AG09319 (cell line): ENCODE measurements around the gene CRIP3.

Experiments used
- DNase-seq: peaks from one replicate; pipeline ENCODE4 v3.0.0-alpha.2; 2010; ENCODE audit warnings: low read depth; ENCODE audit errors: extremely low read depth
- TF ChIP-seq, protein P1 (sequence below): IDR thresholded peaks from 2 replicates; pipeline ENCODE4 v1.5.1; 2011; ENCODE audit warnings: low read depth, mild to moderate bottlenecking, inconsistent platforms, low read length, moderate library complexity

CRIP3 gene

DNA sequence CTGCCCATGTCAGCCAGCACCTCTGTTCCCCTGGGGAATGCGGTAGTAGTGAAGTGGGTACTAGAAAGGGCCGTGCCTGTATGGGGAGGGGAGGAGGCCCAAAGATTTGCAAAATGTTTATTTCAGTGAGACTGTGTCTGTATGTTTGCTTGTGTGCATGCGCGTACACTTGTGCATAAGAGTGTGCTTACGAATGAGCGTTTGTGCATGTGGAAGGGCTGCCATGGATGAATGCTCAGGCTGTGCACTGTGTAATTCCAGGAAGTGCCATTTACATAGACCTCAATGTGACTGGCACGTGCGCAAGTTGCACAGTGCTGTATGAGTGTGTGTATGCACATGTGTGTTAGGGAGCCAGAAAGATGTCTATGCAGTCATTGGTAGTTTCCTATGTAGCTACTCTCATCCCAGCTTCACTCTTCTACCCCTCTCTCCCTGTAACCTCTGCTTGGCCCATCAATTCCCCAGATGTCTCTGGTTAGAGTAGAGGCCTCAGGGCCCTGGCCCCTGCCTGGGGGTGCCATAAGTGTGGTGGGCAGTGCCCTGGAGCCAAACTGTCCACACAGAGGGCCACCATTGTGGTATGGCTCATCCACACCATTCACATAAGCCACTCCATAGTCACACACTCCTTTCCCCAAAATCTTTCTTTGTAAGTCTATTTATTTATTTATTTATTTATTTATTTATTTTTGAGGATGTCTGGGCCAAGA is 37.4 kb downstream of the CRIP3 start:
- no peak for DNase-seq
- TF ChIP-seq, protein P1, sequence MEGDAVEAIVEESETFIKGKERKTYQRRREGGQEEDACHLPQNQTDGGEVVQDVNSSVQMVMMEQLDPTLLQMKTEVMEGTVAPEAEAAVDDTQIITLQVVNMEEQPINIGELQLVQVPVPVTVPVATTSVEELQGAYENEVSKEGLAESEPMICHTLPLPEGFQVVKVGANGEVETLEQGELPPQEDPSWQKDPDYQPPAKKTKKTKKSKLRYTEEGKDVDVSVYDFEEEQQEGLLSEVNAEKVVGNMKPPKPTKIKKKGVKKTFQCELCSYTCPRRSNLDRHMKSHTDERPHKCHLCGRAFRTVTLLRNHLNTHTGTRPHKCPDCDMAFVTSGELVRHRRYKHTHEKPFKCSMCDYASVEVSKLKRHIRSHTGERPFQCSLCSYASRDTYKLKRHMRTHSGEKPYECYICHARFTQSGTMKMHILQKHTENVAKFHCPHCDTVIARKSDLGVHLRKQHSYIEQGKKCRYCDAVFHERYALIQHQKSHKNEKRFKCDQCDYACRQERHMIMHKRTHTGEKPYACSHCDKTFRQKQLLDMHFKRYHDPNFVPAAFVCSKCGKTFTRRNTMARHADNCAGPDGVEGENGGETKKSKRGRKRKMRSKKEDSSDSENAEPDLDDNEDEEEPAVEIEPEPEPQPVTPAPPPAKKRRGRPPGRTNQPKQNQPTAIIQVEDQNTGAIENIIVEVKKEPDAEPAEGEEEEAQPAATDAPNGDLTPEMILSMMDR, result no peak

DNA sequence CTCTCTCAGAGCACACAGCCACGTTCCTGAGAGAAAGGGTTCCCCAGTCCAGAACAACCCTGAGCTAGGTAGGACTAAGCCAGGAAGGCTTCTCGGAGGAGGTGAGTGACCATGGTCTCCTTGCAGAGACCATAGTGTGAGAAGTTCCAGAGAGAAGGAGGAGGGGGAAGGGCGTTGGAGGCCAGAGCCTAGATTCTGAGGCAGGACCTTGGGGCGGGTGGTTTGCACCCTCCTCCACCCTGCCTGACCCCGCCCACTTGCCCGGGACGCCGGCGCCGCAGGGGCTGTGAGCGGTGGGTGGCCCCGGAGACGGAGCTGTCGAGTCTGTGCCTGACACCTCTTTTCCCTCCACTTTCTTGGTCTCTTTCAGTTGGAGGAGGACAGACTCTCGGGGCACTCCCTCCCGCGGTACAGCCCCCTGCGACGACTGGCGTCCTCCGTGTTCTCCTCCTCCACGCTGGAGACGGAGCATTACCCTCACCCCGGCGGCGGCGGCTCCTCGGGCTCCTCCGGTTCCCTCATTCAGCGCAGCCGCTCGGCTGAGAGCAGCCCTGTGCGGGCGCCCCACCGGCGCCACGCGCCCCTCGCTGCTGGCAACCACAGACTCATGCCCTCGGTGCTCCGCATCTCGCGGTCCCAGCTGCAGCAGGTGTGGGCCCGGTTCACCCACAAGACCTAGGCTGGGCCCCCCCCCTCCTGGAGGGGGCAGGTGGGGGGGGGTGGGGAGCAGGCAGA is 39.2 kb downstream of the CRIP3 start:
- no peak for DNase-seq
- TF ChIP-seq, protein P1, result no peak

DNA sequence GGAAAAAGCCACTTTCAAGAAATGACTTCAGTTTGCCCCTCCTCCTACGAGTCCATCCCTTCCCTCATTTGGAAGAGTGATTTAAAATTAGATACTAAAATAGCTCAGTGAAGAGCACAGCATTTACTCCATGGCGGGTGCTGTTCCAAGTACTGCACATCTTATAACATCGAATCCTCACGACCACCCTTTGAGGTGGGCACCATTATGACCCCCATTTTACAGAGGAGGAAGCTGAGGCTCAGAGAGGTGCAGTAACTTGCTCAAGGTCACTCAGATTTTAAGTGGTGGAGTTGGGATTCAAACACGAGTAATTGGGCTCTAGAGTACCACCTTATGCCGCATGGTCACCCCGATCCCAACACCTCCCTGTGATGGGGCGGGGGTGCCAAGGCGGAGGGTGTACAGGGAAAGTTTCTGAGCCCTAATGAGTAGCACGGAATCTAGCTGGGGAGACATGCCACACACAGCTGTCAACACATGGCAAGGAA is 39.8 kb downstream of the CRIP3 start:
- no peak for DNase-seq

DNA sequence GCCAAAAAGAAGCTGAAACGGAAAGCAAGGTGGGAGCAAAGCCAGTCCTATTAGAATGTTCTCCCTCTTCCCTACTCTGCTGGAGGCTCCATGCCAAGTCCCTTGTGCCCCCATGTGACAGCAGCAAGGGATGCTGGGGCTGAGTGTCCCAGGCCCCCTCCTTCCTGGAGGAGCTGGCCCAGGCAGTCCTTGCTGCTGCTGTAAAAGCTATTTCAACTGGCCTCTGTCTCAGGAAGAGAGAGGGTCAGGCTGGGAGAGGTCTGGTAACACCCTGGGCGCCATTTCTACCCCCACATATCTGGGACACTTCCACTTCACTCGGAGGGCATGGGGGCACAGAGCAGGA is 40.3 kb downstream of the CRIP3 start:
- no peak for DNase-seq
- TF ChIP-seq, protein P1, result no peak

More for the DNA sequence above, 39.8 kb downstream of the CRIP3 start:
- TF ChIP-seq, protein P1, result no peak

DNA sequence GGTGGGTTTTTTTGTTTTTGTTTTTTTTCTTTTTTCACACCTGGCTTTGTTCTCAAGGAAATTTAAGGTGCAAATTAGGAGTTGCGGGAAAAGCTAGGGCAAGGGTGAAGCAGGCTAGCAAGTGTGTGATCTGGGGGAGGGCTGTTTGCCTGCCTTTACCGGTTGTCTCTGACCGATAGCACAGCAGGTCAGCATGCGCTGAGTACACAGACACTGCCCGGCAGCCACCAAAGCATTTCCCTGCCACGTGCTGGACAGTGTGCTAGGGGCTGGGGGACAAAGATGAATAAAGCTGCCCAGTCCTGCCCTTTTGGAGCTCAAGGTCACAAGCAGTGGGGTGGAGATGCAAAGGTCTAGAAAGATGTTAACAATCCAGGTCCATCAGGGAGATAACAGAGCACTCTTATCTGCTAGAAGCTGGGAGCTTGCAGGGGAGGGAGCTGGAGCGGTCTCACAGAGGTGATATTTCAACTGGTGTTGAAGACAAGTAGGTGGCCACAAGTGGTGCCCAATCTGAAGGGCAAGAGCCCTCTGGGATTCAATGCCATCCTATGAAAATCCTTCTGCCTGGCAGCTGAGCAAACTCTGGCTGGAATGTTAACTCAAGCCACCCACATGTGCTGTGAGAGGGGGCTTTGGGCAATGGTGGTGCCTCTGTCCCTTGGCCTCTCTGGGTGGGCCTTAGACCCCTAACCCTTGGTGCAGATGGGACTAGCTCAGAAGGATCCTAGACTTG is 40.8 kb downstream of the CRIP3 start:
- TF ChIP-seq, protein P1, result no peak
- DNase-seq, result no peak

DNA sequence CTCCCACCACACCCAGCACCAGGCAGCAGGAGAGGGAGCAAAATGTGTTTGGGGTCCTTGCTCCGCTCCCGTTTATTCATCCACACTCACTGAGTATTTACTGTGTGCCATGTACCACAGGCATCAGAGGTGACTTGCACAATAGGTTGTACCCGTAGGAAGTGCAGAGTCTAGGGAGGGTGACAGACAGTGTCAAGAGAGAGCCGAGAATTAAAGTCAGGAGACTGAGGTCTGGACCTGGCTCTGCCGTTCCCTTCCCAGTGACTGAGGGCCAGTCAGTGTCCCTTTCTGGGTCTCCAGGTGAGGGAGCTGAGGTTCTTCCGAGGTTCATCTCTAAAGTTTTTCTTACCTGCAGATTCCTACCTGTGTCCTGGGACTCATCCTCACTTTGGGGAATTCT is 43.1 kb downstream of the CRIP3 start:
- TF ChIP-seq, protein P1, result no peak

More for the DNA sequence above, 43.1 kb downstream of the CRIP3 start:
- no peak for DNase-seq
